HEK293T (cell line): Measurements from ENCODE around the gene TNIP3.

Experiments used
- CTCF ChIA-PET: fragments of 350-600 bp; formaldehyde crosslinking; extraction: SDS; loops from one replicate; lab custom pipeline; 2021; ENCODE audit warnings: antibody characterized with exemption, inconsistent platforms; lab: Yijun Ruan, JAX
- POLR2A ChIA-PET: fragments of 350-600 bp; formaldehyde crosslinking; extraction: SDS; loops from one replicate; lab custom pipeline; 2020; ENCODE audit warnings: antibody characterized with exemption, inconsistent platforms; lab: Yijun Ruan, JAX
- DNase-seq: peaks from one replicate; pipeline ENCODE4 v3.0.0; 2012; ENCODE audit warnings: mixed read lengths; ENCODE audit errors: extremely low spot score
- ARNT ChIP-seq: fragments of 450-650 bp; IDR thresholded peaks from 2 replicates; pipeline ENCODE4 v1.6.1; 2017; ENCODE audit warnings: mild to moderate bottlenecking
- BHLHE40 ChIP-seq: fragments of 450-650 bp; IDR thresholded peaks from 2 replicates; pipeline ENCODE4 v1.6.1; 2016; ENCODE audit warnings: mild to moderate bottlenecking, moderate library complexity, borderline replicate concordance
- CTBP1 ChIP-seq: fragments of 450-650 bp; IDR thresholded peaks from 2 replicates; pipeline ENCODE4 v1.6.1; 2016; ENCODE audit warnings: borderline replicate concordance
- ELF4 ChIP-seq: fragments of 450-650 bp; IDR thresholded peaks from 2 replicates; pipeline ENCODE4 v1.6.1; 2017; ENCODE audit warnings: antibody characterized with exemption
- FOXA1 ChIP-seq: fragments of 450-650 bp; IDR thresholded peaks from 2 replicates; pipeline ENCODE4 v1.6.1; 2016; ENCODE audit warnings: mild to moderate bottlenecking
- FOXK2 ChIP-seq: fragments of 450-650 bp; IDR thresholded peaks from 2 replicates; pipeline ENCODE4 v1.6.1; 2016; ENCODE audit warnings: mild to moderate bottlenecking
- FOXM1 ChIP-seq: fragments of 450-650 bp; IDR thresholded peaks from 2 replicates; pipeline ENCODE4 v1.6.1; 2017; ENCODE audit warnings: mild to moderate bottlenecking, borderline replicate concordance
- HDGF ChIP-seq: fragments of 450-650 bp; IDR thresholded peaks from 2 replicates; pipeline ENCODE4 v1.6.1; 2017; ENCODE audit warnings: antibody characterized with exemption, borderline replicate concordance
- L3MBTL2 ChIP-seq: fragments of 450-650 bp; conservative IDR thresholded peaks from 2 replicates; pipeline ENCODE4 v1.6.1; 2016; ENCODE audit warnings: mild to moderate bottlenecking
- LEF1 ChIP-seq: fragments of 450-650 bp; IDR thresholded peaks from 2 replicates; pipeline ENCODE4 v1.6.1; 2017; ENCODE audit warnings: mild to moderate bottlenecking, borderline replicate concordance
- NFRKB ChIP-seq: fragments of 450-650 bp; IDR thresholded peaks from 2 replicates; pipeline ENCODE4 v1.6.1; 2016; ENCODE audit warnings: mild to moderate bottlenecking, moderate library complexity
- SP1 ChIP-seq: fragments of 450-650 bp; IDR thresholded peaks from 2 replicates; pipeline ENCODE4 v1.6.1; 2017
- SUZ12 ChIP-seq: fragments of 450-650 bp; IDR thresholded peaks from 2 replicates; pipeline ENCODE4 v1.6.1; 2016; ENCODE audit warnings: mild to moderate bottlenecking
- TARDBP ChIP-seq: fragments of 450-650 bp; IDR thresholded peaks from 2 replicates; pipeline ENCODE4 v1.6.1; 2016
- ZNF384 ChIP-seq: fragments of 450-650 bp; IDR thresholded peaks from 2 replicates; pipeline ENCODE4 v1.6.1; 2016
- TF ChIP-seq, protein P1 (sequence below): fragments of 450-650 bp; IDR thresholded peaks from 2 replicates; pipeline ENCODE4 v1.6.1; 2016

TNIP3 gene

DNA sequence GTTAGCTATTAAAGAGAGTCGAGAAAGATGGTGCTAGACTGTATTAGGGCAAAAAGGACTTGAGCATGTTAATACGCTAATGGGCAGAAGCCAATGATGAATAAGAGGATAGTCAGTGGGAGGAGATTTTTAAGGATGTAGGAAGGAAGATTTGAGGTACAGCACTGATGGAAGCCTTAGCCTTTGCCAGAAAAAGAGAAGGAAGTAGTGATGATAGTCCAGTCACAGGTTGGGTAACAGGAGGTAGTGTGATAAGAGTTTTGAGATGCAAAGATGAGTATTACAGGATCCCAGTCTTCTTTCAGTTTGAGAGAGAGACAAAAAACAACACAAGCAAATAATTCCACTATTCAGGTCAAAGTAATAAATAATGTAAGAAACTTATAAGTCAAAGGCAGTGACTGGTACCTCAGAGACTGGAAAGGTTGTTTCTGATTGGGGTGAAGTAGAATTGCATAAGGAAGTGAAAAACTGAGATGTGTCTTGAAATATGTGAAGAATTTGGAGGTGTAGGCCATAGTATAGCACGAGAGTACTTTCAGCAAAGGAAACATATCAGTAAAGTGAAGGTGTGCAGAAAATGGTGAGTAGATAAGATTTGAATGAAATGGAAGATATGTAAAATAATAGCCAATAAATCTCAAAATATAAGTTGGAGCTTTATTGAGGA, 69.7 kb downstream of the TNIP3 start:
- TF ChIP-seq SUZ12, result no peak
- TF ChIP-seq FOXK2, result no peak
- TF ChIP-seq TARDBP, result no peak
- TF ChIP-seq, protein P1, sequence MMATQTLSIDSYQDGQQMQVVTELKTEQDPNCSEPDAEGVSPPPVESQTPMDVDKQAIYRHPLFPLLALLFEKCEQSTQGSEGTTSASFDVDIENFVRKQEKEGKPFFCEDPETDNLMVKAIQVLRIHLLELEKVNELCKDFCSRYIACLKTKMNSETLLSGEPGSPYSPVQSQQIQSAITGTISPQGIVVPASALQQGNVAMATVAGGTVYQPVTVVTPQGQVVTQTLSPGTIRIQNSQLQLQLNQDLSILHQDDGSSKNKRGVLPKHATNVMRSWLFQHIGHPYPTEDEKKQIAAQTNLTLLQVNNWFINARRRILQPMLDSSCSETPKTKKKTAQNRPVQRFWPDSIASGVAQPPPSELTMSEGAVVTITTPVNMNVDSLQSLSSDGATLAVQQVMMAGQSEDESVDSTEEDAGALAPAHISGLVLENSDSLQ, result no peak
- no peak for TF ChIP-seq FOXM1
- TF ChIP-seq ZNF384, result no peak
- TF ChIP-seq FOXA1, result no peak
- no peak for TF ChIP-seq LEF1
- no peak for TF ChIP-seq HDGF

DNA sequence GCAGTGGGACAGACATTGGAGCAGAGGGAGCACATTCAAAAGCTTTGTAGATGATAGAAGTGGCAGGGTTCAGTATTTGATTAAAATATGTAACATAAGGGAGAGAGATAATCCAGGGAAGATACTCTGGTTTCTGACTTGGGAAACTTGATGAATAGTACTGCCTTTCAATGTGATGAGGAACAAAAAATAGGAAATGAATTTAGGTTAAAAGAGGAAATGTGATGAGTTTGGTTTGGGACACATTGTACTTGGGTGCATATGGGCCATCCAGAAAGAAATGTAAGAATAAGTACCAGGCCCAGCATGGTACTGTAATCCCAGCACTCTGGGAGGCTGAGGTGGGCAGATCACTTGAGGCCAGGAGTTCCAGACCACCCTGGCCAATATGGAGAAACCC, 70.9 kb downstream of the TNIP3 start:
- DNase-seq, result no peak
- ChIA-PET POLR2A (no interaction called here), CTCF (no interaction called here)
- TF ChIP-seq FOXM1 (no peak), SP1 (no peak), L3MBTL2 (no peak), LEF1 (no peak), FOXA1 (no peak), ARNT (no peak), FOXK2 (no peak), NFRKB (no peak), ELF4 (no peak), BHLHE40 (no peak), TARDBP (no peak), ZNF384 (no peak), HDGF (no peak), SUZ12 (no peak), CTBP1 (no peak)
- TF ChIP-seq, protein P1, result no peak

More for the DNA sequence above, 69.7 kb downstream of the TNIP3 start:
- ChIA-PET CTCF (no interaction called here), POLR2A (no interaction called here)
- no peak for DNase-seq

DNA sequence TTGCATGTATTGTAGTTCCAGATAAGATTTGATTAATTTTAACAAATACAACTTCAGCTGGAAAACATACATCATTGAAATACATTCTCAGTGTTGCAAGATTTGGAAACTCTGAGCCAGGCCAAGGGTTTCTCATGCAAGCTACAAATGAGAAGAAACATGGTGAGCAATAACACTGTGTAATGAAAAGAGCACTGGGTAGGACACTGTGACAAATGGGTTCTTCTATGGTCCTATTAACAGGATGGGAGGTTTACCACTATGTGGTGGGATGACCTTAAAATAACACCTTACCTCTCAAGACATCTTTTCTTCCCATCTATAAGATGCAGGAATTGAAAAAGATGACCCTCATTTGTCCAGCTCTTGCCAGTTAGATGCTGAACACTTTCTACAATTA, 72.2 kb downstream of the TNIP3 start:
- POLR2A ChIA-PET, result no interaction called here
- TF ChIP-seq FOXA1, result no peak
- TF ChIP-seq FOXM1, result no peak
- TF ChIP-seq ZNF384, result no peak
- no peak for TF ChIP-seq SP1
- TF ChIP-seq, protein P1, result no peak
- no peak for TF ChIP-seq SUZ12
- TF ChIP-seq CTBP1, result no peak
- TF ChIP-seq ARNT, result no peak
- TF ChIP-seq HDGF, result no peak
- TF ChIP-seq FOXK2, result no peak
- no peak for TF ChIP-seq TARDBP
- TF ChIP-seq NFRKB, result no peak
- TF ChIP-seq L3MBTL2, result no peak
- TF ChIP-seq ELF4, result no peak
- no peak for TF ChIP-seq BHLHE40
- no peak for TF ChIP-seq LEF1
- no peak for DNase-seq
- CTCF ChIA-PET, result no interaction called here

DNA sequence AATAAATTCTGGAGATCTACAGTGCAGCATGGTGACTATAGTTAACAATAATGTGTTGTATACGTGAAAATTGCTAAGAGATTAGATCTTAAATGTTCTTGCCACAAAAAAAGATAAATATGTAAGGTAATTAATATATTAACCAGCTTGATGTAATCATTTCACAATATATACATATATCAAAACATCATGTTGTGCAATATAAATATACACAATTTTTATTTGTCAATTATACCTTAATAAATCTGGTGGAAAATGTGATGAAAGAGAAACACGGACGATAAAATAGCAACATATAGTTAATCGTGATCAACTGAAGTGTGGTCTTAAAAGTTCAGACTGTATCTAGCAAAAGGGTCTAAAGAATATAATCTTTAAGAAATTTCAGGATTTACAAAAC, 75.3 kb downstream of the TNIP3 start:
- ChIA-PET CTCF (no interaction called here), POLR2A (no interaction called here)
- DNase-seq, result no peak
- TF ChIP-seq ZNF384 (no peak), FOXK2 (no peak), NFRKB (no peak), FOXM1 (no peak), CTBP1 (no peak), SP1 (no peak), FOXA1 (no peak), ARNT (no peak), TARDBP (no peak), ELF4 (no peak), SUZ12 (no peak)
- TF ChIP-seq, protein P1, result no peak
